GM18907 (cell line): ENCODE results near the gene ORM2.
"Not testable (repeated sequence)": the region's sequence is repeated elsewhere in the genome, so short reads cannot be mapped to it uniquely, and the experiment has no call there.

Source experiments
- ATAC-seq: cut with Tn5 transposase; IDR thresholded peaks from one replicate; pipeline ENCODE4 v1.9.1; 2021; ENCODE audit warnings: mild to moderate bottlenecking, moderate library complexity; ENCODE audit not compliant: unreplicated experiment

Gene ORM2

DNA sequence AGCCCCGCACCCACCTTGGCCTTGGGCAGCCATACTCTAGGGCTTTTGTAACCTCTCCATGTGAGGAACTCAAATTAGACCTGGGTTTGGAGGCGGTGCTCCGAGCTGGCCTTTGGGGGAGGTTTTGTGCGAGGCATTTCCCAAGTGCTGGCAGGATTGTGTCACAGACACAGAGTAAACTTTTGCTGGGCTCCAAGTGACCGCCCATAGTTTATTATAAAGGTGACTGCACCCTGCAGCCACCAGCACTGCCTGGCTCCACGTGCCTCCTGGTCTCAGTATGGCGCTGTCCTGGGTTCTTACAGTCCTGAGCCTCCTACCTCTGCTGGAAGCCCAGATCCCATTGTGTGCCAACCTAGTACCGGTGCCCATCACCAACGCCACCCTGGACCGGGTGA, at the start of gene ORM2:
TSS of gene ORM2 (plus strand) at position 245 of the 398 bp plus-strand sequence. CDS start at position 281, 36 bp downstream.
- not testable (repeated sequence) for ATAC-seq

DNA sequence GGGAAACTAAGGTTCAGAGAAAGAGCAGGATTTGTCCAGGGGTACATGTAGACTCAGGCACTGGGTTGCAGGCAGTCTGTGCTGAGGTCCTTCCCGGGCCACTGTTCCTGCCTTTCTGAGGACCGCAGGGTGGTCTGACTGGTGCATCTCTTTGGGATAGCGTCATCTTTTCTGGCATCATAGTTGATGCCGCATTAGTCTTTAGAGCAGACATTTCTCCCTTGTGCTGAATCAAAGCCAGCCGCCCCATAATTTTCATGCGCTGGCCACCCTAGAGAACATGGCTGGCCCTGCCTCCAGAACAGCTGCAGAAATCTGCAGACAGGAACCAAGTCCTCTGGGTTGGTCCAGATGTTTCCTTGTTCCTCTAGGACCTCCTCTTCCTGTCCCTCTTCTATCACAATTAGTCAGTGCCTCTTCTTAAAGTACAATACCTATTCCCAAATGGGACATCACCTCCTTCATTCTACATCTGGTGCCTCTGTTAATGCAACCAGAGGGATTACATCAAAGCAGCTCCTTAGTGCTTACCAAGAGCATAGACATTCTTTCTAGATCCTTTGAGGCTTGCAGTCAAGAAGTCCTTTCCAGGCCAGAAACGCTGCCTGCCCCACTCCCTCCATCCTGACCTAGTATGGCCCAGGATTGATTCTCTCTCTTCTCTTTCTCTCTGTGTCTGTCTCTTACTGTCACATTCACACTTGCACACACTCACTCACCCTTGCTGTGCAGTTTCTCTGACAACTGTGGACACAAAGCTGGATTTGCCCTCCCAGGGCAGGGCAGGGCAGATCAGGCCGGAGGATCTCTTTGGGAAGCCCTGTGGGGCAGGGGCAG, 48.8 kb upstream of the ORM2 start:
- no peak for ATAC-seq

DNA sequence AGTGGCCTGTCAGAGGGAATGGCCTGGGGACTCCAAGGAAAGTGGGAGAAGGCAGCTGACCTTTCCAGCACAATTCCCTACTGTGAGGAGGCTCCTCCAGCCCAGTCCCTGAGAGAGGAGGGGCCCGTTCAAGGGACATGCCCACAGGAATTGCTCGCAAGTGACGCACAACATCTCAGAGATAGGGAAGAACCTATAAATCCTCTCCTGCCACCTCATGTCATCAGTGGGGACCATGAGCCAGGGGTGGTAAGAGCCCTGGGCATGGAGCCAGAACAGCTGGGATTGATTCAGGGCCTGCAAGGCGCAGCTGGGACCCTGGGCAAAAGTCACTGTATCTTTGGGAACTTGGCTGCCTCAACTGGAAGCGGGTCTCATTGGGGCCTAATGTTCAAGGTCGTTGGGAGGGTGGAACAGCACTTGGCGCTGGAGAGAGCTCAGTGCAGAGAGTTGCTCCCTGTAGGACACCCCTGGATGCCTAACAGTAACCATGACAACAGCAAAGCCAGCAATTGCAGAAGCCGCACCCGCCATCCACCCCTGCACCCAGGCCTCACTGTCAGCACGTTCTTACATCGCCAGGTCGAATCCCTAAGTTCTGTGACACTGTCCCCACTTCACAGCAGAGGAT, 48.1 kb upstream of the ORM2 start:
- no peak for ATAC-seq

DNA sequence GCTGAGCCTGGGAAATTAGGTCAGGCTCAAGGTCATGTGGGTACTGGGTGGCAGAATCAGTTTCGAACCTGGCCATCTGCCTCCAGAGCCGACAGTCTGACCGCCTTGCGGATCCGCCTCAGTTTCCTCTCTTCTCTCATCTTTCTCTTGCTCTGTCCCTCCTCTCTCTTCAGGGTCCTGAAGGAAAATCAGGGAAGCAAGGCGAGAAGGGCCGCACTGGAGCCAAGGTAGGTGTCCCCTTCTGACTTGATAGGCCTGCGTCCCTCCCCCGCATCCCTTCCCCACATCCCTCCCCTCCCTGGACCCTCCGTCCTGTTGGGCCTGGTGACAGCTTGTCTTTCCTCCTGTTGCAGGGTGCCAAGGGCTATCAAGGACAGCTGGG, 47.6 kb upstream of the ORM2 start:
- no peak for ATAC-seq

DNA sequence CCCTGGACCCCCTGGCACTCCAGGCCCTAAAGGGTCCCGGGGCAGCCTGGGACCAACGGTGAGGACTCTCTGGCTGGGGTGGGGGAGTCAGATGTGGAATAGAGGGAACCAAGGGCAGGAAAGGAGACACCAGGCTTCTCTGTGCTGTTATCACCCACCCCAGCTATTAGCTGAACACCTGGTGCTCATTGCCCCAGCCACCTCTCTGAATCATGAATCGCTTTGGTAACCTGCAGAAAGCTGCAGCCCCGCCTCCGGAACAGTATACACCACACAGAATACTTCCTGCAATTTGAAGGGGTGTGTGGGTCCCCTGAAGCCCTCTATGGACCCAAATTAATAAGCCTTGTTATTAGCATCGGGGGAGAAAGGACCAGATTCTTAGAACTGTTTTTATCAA, 47.2 kb upstream of the ORM2 start:
- no peak for ATAC-seq

DNA sequence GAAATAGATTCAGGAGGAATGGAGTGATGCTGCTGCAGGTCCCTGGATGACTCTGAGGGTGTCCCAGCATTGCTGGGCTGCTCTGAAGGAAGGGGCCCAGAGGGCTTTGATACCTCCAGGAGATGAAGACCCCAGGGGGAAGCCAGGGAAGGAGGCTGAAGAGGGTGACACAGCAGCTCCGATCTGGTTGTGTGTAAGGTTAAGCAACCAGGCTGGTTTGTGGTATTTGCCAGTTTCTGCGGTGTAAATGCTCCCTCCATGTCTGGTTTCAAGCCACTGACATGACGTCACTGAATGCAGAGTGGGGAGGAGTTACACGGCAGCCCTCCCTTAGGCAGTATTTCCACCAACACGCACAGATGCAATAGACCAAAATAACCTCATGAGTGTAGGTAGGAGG, 46.7 kb upstream of the ORM2 start:
- ATAC-seq: no peak

DNA sequence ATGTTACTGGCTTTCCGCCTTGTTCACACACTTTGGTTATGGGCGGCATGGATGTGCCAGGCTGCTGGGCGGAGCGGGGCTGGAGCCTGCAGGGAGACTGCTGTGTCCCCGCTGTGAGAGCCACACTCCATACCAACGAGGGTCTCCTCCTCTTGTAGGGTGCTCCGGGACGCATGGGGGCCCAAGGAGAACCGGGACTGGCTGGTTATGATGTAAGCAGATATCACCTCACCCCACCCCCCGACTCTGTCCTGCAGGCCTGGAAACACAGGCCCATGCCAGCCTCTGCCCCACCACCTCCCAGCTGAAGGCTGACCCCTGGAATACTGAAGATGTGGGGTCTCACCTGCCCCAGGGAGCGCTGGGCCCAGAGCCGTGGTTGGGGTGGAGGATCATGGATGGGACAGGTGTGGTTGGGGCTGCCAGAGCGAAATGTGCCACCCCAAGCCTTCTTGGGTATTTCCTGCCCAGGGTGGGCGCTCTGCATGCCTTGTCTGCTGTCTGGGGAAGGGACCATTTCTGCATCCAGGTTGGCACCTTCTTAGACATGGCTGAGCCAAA, 46.0 kb upstream of the ORM2 start:
- ATAC-seq: no peak

DNA sequence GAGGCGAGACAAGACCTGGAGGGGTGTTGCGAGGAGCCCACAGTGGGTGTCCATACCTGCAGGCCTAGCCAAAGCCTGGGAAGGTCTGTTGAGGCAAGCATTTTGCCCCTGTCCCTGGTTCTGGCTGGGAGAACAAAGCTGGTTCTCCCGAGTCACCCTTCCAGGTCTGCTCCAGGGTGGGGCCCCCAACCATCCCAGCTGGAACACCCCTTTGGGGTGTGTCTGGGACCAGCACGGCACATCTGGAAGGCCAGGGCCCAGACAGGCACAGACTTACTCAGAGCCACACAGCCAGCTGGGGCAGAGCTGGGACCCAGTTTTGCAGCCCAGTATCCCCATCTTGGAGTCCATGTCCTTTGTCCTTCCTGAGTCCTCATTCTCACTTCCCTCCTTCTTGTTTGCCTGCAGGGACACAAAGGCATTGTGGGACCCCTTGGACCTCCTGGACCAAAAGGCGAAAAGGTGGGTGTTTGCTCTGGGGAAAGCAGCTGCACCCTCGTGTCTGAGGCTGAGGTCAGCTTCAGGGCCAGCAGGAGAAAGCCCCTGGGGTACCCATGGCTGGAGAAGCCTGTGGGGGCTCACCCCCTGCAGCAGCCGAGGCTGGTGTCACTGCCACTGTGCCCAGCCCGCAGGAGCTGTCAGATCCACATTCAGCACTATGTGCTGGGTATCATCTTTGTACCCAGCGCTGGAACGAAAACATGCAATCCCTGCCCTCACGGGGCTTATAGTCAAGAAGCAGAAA, 45.2 kb upstream of the ORM2 start:
- no peak for ATAC-seq

DNA sequence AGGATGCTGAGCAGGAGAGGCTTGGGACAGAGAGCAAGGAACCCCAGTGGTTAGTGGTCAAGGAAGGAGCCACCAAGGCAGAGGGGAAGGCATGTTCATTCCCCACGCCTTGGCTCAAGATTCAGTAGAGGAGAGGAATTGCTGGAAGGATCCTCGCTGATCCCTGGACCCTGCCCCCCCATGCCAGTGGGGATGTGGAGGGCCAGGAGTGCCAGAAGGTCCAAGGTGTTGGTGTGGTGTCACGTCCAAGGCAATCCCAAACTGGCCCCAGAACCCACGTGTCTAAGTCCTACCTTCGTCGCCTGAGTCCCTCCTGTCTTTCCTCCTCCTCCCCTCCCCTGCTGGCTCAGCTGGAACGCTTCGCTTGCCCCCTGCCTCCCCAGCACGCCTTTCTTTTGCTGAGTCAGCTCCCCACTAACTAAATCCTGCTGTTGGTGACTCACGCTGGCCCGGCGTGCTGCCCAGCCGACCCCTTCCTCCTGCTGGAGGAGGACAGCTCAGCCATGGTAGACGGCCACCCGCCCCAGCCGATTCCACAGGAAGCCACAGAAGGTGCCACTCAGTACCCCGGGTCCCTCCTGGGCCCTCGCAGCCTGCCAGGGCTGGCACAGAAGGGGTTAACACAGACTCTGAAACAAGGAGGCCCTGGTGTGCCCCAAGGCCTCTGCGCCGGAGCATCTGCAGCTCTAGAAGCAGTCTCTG, 44.4 kb upstream of the ORM2 start:
- no peak for ATAC-seq

DNA sequence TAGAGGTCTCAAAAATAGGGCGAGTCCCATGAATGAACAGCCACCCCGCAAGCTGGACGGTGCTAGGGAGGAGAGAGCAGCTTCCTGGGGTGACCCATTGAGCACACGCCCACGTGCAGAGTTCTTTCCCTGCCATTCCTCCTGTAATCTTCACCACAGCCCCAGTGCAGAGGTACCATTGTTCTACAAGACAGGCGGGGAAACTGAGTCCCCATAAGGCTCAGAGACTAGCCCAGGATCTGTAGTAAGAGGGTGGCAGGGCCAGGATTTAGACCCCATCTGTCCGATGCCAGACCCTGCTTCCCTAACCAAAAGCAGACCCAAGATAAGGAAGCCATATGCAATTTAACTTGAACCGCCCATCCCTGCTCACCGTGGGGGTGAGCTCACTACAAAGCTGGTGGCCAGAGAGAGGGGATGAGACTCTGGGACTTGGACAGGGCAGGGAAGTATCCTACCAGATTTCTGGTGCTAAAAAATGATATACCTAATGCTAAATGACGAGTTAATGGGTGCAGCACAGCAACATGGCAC, 43.5 kb upstream of the ORM2 start:
- no peak for ATAC-seq

DNA sequence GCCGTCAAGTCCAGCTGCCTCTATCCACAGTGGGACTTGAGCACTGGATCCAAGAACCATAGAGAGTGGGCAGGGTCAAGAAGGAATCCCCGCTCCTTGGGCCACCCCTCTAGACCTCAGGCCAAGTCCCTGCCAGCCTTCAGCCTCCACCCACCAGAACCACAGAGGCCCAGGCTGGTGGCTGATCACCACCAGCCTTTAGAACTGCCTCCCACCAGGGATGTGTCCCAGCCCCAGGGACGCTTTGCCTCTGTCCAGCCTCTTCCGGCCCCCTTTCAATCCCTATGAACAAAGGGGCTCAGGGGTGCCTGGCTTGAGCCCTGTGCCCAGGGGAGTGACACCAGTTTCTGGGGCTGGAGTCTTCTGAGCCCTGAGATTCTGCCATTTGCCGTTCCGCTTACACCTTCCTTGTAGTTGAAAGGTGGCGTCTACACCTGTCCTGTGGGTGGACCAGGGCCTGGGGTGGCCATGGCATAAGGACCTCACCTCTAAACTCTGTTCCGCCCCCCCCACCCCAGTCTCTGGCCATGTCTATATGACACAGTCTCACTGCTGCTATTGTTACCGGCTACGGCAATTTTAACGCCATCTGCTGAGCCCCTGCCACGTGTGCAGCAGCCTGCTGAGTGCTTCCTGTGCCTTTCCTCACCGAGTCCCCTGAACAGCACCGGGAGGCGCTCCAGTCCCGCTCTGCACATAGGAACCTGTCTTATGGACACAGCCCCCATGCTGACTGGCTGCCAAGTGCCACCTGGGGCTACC, 42.5 kb upstream of the ORM2 start:
- no peak for ATAC-seq

DNA sequence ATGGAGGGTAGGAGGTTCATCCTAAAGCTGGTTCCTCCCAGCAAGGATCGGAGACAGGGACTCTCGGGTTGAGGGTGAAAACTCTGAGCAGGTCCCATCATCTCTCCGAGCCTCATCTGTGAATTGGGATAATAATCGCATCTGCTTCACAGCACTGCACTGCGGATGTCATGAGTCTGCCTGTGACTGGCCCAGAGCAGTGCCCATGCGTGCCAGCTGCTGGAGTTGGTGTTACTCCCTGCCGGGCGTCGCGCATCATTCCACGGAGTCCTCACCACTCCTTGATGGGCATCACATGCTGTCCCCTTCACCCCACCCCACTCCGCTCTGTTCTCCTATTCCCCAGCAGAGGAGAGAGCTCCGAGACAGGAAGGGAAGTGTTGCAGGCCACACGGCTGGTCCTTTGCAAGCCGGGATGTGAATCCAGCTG, 41.9 kb upstream of the ORM2 start:
- no peak for ATAC-seq

DNA sequence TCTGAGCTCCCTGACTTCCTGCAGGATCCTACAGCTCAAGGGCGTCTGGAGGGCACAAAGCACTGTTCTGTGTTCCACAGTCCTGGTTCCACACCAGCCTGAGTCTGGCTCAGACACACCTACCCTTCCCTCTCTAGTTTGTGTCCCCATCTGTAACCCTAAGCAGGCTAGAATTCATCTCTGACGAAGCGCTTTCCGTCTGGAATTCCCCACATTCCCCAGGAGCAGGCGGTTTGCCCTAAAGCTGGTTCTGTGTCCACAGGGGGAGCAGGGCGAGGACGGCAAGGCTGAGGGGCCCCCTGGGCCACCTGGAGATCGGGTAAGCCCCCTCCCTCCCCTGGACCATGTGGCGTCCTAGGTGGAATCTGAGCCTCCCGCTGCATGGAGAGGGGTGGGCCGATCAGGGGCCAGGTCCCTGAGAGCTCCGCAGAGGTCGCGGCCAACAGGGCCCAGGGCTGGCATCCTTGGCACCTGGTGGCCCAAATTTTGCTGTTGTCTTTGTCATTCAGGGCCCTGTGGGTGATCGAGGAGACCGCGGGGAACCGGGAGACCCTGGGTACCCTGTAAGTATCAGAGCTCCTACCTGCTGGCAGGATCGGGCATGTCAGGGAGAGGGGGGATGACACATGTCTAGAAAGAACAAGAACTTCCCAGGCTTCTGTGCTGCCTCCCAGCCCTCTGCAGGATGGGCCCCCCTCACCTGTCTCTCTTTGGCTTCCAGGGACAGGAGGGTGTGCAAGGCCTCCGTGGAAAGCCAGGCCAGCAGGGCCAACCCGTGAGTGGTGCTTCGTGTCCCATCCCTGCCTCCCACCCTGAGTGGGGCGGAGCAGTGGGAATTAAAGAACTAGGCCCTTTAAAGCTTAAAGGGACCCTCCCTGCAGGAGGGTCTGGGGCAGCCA, 41.2 kb upstream of the ORM2 start:
- no peak for ATAC-seq

DNA sequence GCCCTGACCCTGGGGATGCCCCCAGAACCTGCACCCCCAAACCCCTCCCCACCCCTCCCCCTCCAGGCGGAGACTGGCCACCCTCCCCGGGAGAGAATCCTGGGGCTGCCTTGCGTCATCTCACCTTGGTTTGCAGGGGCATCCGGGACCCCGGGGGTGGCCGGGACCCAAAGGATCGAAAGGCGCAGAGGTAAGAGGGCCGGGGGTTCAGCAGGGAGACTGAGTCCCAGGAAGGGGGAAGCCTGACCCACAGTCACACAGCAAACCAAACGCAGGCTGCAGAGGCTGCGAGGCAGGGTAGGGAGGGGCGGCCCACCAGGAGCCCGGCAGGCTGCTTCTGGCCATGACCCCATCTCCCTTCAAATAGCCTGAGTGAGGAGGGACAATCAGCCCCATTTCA, 40.6 kb upstream of the ORM2 start:
- ATAC-seq: no peak

DNA sequence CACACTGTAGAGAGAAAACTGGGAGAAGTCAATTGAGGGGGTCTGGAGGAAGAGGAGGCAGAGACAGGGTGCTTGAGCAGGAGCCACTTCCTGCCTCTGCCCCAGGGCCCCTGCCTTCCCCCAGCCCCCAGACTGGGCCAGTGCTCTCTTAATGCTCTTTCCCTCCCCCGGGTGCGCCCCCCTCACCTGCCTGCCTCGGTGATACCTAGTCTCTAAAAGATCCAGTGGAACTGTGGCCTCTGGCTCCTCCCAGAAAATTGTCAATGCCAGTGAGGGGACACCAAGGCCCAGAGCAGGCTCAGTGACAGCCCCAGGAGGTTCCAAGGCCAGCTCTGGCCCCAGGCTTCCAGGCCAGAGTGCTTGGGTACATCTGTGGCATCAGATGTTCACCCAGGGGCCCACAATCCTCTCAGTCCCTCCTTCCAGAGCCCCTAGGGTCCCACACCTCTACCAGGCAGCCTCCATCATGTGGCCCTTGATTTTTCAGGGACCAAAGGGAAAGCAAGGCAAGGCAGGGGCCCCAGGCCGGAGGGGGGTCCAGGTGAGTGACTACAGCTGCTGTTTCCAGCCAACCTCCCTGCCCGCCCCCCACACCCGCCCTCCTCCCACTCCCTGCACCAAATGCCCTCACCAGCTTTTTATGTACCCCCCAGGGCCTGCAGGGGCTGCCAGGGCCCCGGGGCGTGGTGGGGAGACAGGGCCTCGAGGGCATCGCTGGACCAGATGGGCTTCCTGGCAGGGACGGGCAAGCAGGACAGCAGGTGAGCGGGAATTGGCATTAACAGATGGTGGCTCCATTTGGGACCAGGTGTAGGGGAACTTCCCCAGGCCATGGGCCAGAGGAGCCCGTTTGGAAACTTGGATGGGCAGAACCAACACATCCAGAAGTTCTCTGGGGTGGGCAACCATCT, 39.8 kb upstream of the ORM2 start:
- ATAC-seq: no peak

DNA sequence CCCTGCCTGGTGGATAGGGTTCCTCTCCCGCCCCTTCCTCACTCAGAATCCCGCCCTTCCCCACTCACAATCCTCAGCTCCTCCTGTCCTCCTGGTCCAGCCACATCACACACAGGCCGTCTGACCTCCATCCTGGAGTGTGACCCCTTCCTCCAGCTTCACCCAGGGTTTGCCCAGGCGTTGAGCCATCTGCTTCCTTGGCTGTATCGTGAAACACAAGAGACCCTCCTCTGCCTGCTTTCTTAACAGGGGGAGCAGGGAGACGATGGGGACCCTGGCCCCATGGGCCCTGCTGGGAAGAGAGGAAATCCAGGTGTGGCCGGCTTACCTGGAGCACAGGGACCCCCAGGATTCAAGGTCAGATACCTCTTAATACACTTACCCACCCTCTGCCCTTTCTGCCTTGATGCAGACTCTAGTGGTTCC, 39.1 kb upstream of the ORM2 start:
- ATAC-seq: no peak

DNA sequence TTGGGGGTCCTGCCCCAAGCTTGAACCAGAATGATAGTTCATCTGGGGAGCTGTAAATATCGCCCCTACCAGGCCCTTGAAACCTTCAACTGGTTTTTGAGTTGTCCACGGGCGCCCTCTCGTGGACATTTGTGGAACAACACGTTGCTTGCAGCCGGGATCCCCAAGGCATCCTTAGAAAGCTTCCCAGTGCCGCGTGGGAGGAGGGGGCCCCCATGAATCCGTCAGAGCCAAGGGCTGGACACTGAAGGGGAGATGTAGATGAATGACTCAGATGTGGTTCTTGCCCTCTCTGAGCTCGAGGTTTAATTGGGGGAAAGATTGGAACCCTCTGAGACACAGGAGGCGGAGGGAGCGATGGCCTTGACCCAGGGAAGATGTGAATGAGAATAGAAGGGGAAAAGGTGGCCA, 38.6 kb upstream of the ORM2 start:
- no peak for ATAC-seq
